H4 (cell line): ENCODE measurements around the gene KANK3. TPM values are rescaled to one million over a fixed set of nuclear protein-coding genes. Genes with fewer than 3 reads are reported as not detected.

ENCODE experiments used
- total RNA-seq: library from RNA; depleted of rRNA; stranded (reverse); fragments of >200 nt; shearing (Covaris generic); gene quantifications from 2 replicates; pipeline ENCODE4 v1.2.3, GENCODE V29; 2014; rRNA removed

KANK3 gene
- total RNA-seq, 1 experiment from 2014 or later, result 0.12 TPM

Other genes with a start within 250 kb of the KANK3 start
- gene FBN3, start 193.7 kb downstream of the KANK3 start, total RNA-seq, result not detected in 2 replicates
- 12.7 and 13.9 TPM in 2 replicates for gene CERS4, start 133.9 kb downstream of the KANK3 start, total RNA-seq
- gene CD320, start 34.9 kb downstream of the KANK3 start, total RNA-seq, result 210 and 214 TPM in 2 replicates
- 57.7 and 71.5 TPM in 2 replicates for gene NDUFA7, start 21.9 kb downstream of the KANK3 start, total RNA-seq
- 318 and 344 TPM in 2 replicates for gene RPS28, start 21.8 kb downstream of the KANK3 start, total RNA-seq
- 0.19 TPM in 1 of 2 replicates, not detected in the other for gene ANGPTL4, start 20.9 kb upstream of the KANK3 start, total RNA-seq
- gene RAB11B, start 47.1 kb upstream of the KANK3 start, total RNA-seq, result 9.9 and 11.8 TPM in 2 replicates
- gene MARCHF2, start 70.0 kb upstream of the KANK3 start, total RNA-seq, result 28.0 and 30.6 TPM in 2 replicates
- gene HNRNPM, start 101.7 kb upstream of the KANK3 start, total RNA-seq, result 60.8 and 75.1 TPM in 2 replicates
- not detected in 2 replicates for gene PRAM1, start 159.4 kb upstream of the KANK3 start, total RNA-seq
- 7.0 and 9.3 TPM in 2 replicates for gene ZNF414, start 170.9 kb upstream of the KANK3 start, total RNA-seq
- gene MYO1F, start 234.2 kb upstream of the KANK3 start, total RNA-seq, result 0.17 TPM in 1 of 2 replicates, not detected in the other